Stimulated activated CD4-positive, alpha-beta T cell treated with anti-CD3 and anti-CD28 coated beads, Interleukin-4, amount 100 ng/mL, for 48 hours (primary cell): ENCODE measurements around the gene RNF135.
"Not testable (repeated sequence)": the region's sequence is repeated elsewhere in the genome, so short reads cannot be mapped to it uniquely, and the experiment has no call there.

Source experiments
- DNase-seq, 2 donors: peaks; one replicate each; pipeline ENCODE4 v3.0.0-alpha.2; 2020; ENCODE audit warnings: low read depth in 2 of 2

The RNF135 gene

DNA sequence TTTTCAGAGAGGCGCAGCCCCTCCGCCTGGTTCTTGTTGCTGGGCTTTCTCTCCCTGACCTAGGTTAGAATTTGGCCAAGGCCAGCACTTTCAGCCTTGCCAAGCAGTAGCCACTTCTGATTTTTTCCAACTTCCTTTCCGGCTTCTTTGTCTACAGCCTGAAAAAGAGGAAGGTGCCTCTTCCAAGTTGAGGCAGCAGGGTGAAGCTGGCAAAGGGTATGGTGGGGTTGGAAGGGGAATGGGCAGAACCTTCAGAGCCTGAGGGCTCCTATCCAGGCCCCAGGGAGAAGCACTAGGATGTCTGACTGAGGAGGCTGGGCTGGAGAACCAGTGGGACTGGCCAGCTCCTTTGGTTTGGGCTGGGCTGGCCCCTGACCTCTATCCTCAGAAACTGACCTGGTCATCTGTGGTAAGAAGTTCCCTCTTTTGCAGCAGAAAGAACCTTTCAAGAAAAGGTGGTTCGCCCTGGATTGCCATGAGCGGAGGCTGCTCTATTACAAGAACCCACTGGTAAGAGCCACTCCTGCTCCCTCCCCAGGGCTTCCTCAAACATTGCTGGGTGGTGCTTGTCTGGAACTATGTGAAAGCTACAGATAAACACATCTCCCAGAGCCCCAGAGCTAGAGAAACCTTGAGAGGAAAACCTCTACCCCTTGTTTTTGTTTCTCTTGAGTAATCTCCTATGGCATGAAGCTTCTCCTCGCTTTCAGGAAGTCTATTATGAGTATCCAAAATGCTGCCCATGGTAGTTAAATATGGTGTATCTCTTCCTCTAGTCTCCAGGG, 16.6 kb upstream of the RNF135 start:
- no peak for DNase-seq

- DNase-seq, result no peak
Measured at GRCh38 chr17:30956764-30957374, 14.0 kb upstream of the RNF135 start.

- DNase-seq, result no peak
Measured at GRCh38 chr17:30957741-30958140, 13.1 kb upstream of the RNF135 start.

GRCh38 chr17:30958187-30958586, 12.7 kb upstream of the RNF135 start:
- no peak for DNase-seq

GRCh38 chr17:30961209-30962188, 9.3 kb upstream of the RNF135 start:
- no peak for DNase-seq

- not testable (repeated sequence) for DNase-seq
Measured at GRCh38 chr17:30964312-30964711, 6.5 kb upstream of the RNF135 start.

GRCh38 chr17:30964876-30965275, 6.0 kb upstream of the RNF135 start:
- DNase-seq, result no peak

DNA sequence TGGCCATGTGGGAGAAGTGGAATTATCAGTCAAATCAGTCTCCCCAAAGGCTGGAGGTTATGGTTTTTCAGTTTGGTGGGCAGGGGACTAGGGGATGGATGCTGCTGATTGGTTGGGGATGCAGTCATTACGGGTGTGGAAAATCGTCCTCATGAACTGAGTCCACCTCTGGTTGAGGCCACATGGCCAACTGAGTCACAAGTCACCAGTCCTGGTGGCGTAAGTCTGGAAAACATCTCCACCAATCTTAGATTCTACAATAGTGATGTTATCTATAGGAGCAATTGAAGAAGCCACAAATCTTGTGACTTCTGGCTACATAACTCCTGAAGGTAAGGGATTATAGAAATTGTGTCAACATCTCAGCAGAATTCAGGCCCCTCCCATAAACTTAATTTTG, 5.2 kb upstream of the RNF135 start:
- no peak for DNase-seq

DNA sequence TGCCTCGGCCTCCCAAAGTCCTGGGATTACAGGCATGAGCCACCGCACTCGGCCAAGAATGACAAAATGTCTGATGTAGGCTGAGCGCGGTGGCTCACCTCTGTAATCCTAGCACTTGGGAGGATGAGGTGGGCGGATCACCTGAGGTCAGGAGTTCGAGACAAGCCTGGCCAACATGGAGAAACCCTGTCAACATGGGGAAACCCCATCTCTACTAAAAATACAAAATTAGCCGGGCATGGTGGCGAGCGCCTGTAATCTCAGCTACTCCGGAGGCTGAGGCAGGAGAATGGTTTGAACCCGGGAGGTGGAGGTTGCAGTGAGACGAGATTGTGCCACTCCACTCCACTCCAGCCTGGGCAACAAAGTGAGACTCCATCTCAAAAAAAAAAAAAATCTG, 2.9 kb upstream of the RNF135 start:
- not testable (repeated sequence) for DNase-seq

DNA sequence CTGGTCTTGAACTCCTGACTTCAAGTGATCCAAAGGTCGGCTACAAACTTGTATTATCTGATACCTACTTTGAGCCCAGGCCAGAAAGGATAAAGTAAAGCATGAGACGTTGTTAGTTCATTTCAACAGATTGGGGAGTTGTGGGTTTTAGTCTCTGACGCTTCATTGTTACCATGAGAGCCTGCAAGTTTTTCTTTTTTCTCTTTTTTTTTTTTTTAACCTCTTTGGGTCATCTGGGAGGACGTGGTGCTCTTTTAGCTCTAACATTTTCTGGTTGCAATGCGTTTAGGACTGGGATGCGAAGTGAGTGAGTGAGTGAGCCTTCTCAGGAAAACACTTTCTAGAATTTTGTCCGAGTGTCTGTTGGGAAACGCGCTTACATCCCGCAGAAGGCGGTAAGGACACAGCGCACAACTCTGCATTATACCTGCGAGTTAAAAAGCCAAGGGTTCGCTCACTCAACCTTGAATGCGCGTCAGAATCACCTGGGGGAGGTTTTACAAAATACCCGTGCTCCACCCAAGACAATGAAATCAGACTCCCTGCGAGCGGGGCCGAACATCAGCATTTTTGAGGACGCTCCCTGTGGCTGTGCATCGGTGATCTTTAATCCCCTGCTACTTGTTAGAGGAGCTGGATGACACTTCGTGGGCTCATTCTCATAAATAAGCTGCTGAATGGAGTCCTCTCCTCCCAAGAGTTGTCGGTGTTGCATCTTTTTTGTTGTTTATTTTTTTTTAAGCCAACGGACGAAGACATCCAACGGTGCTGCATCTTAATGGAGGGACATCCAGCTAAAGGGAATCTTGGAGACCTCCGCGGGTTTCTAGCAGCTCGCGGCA, 629 bp upstream of the RNF135 start:
- no peak for DNase-seq

DNA sequence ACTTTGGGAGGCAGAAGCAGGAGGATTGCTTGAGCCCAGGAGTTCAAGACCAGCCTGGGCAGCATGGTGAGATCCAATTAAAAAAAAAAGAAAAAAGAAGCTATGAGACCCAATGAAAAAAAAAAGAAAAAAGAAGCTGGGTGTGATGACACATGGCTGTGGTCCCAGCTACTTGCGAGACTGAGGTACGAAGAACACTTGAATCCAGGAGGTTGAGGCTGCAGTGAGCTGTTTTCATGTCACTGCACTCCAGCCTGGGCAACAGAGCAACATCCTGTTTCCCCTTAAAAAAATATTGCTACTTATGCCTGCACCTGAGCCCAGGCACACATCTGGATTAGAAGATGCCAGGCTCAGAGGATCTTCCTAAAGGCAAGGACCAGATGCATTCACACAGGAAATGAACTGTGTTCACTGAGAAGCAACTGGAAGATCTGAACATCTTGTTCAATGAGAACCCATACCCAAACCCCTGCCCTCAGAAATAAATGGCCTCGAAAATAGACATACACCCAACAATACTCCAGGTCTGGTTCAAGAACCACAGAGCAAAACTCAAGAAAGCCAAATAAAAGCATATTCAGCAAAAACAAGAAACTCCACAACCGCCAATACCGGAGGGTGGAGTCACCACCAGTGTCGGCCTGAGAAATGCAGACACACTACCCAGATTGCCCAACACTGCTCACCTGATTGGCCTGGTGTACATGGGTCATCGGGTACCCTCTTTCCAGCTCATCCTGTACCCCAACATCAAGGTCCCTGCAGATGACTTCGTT, 4.4 kb downstream of the RNF135 start:
- DNase-seq, result no peak

DNA sequence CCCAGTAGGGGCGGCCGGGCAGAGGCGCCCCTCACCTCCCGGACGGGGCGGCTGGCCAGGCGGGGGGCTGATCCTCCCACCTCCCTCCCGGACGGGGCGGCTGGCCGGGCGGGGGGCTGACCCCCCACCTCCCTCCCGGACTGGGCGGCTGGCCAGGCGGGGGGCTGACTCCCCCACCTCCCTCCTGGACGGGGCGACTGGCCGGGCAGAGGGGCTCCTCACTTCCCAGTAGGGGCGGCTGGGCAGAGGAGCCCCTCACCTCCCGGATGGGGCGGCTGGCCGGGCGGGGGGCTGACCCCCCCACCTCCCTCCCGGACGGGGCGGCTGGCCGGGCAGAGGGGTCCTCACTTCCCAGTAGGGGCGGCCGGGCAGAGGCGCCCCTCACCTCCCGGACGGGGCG, 9.1 kb downstream of the RNF135 start:
- not testable (repeated sequence) for DNase-seq

- no peak for DNase-seq
Measured at GRCh38 chr17:30981531-30982519, 11.0 kb downstream of the RNF135 start.

DNA sequence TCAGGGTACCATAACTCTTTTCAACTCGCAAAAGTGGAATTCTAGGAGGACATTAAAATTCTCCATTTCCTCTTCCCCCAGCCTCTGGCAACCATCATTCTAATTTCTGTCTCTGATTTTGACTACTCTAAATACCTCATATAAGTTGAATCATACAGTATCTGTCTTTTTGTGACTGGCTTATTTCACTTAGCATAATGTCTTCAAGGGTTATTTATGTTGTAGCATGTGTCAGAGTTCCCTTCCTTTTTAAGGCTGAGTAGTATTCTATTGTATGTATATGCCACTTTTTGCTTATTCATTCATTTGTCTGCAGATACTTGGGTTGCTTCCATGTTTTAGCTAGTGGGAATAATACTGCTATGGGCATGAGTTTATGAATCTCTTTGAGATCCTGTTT, 12.0 kb downstream of the RNF135 start:
- no peak for DNase-seq

- no peak for DNase-seq
Measured at GRCh38 chr17:30990458-30990857, 19.6 kb downstream of the RNF135 start.

GRCh38 chr17:30992551-30992950, 21.7 kb downstream of the RNF135 start:
- DNase-seq, result no peak

- DNase-seq, result no peak
Measured at GRCh38 chr17:30995347-30995746, 24.5 kb downstream of the RNF135 start.

DNA sequence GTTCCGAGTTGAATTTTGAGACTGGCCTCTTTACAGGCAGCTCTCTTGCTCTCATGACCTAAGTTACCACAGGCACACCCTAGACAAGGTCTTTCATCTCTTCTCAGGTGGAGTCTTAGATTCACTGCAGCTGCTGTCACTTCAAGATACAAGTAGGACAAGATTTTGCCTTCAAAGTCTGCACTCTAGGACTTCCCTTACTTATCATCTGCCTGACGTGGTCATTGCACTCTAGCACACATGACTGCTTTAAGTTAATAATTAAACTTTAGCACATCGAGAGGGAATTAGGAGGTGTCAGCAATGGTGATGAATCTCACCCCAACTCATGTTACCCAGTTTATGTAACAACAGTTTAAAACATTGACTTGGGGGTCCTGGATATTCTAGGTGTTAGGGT, 25.6 kb downstream of the RNF135 start:
- no peak for DNase-seq

DNA sequence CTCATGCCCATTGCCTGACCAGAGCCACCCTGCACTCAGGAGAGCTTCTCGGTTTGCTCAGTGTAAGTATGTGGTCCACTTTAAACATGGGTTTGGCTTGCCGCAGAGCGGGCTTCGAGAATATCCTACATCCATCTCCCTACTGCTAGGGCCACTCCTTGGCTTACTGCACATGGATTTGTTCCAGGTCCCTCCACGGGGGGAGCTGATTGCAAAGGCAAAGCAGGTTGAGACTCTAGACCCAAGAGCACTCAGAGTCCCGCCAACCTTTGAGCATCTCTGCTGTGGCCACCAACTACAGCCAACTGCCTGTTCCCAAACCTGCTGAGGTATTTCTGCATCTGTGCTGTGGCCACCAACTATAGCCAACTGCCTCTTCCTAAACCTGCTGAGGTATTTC, 26.4 kb downstream of the RNF135 start:
- no peak for DNase-seq
